OCI-LY7 (cell line): Measurements from ENCODE around the gene GID8. TPM values are rescaled to one million over a fixed set of nuclear protein-coding genes. Genes with fewer than 3 reads are reported as not detected.

ENCODE experiments used
- BruUV-seq: library from RNA; stranded (reverse); fragments of 400-500 nt; replicated peaks from 2 replicates; lab custom pipeline; 2021; lab: Mats Ljungman, UMichigan
- CTCF ChIA-PET: fragments of 300-600 bp; sonication (Branson Sonifier 250); formaldehyde crosslinking; loops from one replicate; lab custom pipeline; 2022; ENCODE audit warnings: antibody characterized with exemption; ENCODE audit not compliant: unreplicated experiment; lab: Charles Lee
- POLR2A ChIA-PET: fragments of 300-600 bp; sonication (Branson Sonifier 250); formaldehyde crosslinking; loops from one replicate; lab custom pipeline; 2022; ENCODE audit warnings: antibody characterized with exemption; lab: Charles Lee
- DNase-seq: peaks from one replicate; pipeline ENCODE4 v3.0.0-alpha.2; 2015; ENCODE audit warnings: low spot score
- H2AFZ ChIP-seq: fragments of 200-600 bp; sonication (generic), shearing (Covaris generic); 2 replicates; pipeline ENCODE4 v1.6.1; 2014; ENCODE audit warnings: mild to moderate bottlenecking, antibody characterized with exemption, low read length, moderate library complexity
- H3K27ac ChIP-seq: fragments of 200-600 bp; sonication (generic); 2 replicates; pipeline ENCODE4 v1.5.1; 2014; ENCODE audit warnings: mixed run types, low read depth, mild to moderate bottlenecking, moderate library complexity, low read length, inconsistent platforms; ENCODE audit not compliant: poor library complexity, severe bottlenecking
- H3K36me3 ChIP-seq: fragments of 200-600 bp; sonication (generic); 2 replicates; pipeline ENCODE4 v1.6.1; 2014; ENCODE audit warnings: mild to moderate bottlenecking, antibody characterized with exemption, low read length, moderate library complexity, mixed read lengths; ENCODE audit not compliant: insufficient read depth
- H3K4me1 ChIP-seq: fragments of 200-600 bp; sonication (generic); 2 replicates; pipeline ENCODE4 v1.5.1; 2014; ENCODE audit warnings: mild to moderate bottlenecking, low read length; ENCODE audit not compliant: insufficient read depth, poor library complexity, severe bottlenecking
- H3K4me2 ChIP-seq: fragments of 200-600 bp; sonication (generic); 2 replicates; pipeline ENCODE4 v1.6.1; 2014; ENCODE audit warnings: mild to moderate bottlenecking, low read length
- H3K4me3 ChIP-seq: fragments of 200-600 bp; sonication (generic); 2 replicates; pipeline ENCODE4 v1.5.1; 2014; ENCODE audit warnings: mild to moderate bottlenecking, low read depth, low read length; ENCODE audit not compliant: poor library complexity, severe bottlenecking
- H3K79me2 ChIP-seq: fragments of 200-600 bp; sonication (generic); 2 replicates; pipeline ENCODE4 v1.6.1; 2016; ENCODE audit warnings: low read depth, mild to moderate bottlenecking, low read length, moderate library complexity, mixed read lengths; ENCODE audit not compliant: insufficient read depth
- H3K9me2 ChIP-seq: fragments of 200-600 bp; sonication (generic); 2 replicates; pipeline ENCODE4 v1.6.1; 2016; ENCODE audit warnings: mild to moderate bottlenecking, low read length, mixed read lengths; ENCODE audit not compliant: insufficient read depth
- H3K9me3 ChIP-seq: fragments of 200-600 bp; sonication (generic); 2 replicates; pipeline ENCODE4 v1.6.1; 2014; ENCODE audit warnings: mild to moderate bottlenecking, mixed run types, low read length, mixed read lengths
- H4K20me1 ChIP-seq: fragments of 200-600 bp; sonication (generic); 2 replicates; pipeline ENCODE4 v1.6.1; 2014; ENCODE audit warnings: mild to moderate bottlenecking, antibody characterized with exemption, low read length, moderate library complexity, mixed read lengths; ENCODE audit not compliant: insufficient read depth
- EZH2phosphoT487 ChIP-seq: fragments of 200-600 bp; sonication (generic); IDR thresholded peaks from 2 replicates; pipeline ENCODE4 v1.6.1; 2018; ENCODE audit warnings: low read depth, borderline replicate concordance, mild to moderate bottlenecking, mixed run types, antibody characterized with exemption, low read length, moderate library complexity, mixed read lengths
- intact Hi-C: fragments of 100-400 bp; cut with micrococcal nuclease; formaldehyde crosslinking; loops from one replicate; pipeline ENCODE4 v1.10.0; 2022; ENCODE audit not compliant: unreplicated experiment
- total RNA-seq, 2 experiments: library from RNA; depleted of rRNA in 1 of 2; stranded (reverse); fragments of >200 nt in 1 of 2; shearing (Covaris generic) in 1 of 2; gene quantifications; 2 replicates each; pipeline ENCODE4 v1.2.3, GENCODE V29; 2014 to 2022
- TF ChIP-seq, protein P1 (sequence below): fragments of 200-600 bp; sonication (generic); conservative IDR thresholded peaks from 2 replicates; pipeline ENCODE4 v1.5.1; 2014; ENCODE audit warnings: mild to moderate bottlenecking, antibody characterized with exemption, low read length, moderate library complexity, mixed read lengths

The GID8 gene
- total RNA-seq, 2 experiments from 2014 or later: 28.7 to 47.7 TPM

DNA sequence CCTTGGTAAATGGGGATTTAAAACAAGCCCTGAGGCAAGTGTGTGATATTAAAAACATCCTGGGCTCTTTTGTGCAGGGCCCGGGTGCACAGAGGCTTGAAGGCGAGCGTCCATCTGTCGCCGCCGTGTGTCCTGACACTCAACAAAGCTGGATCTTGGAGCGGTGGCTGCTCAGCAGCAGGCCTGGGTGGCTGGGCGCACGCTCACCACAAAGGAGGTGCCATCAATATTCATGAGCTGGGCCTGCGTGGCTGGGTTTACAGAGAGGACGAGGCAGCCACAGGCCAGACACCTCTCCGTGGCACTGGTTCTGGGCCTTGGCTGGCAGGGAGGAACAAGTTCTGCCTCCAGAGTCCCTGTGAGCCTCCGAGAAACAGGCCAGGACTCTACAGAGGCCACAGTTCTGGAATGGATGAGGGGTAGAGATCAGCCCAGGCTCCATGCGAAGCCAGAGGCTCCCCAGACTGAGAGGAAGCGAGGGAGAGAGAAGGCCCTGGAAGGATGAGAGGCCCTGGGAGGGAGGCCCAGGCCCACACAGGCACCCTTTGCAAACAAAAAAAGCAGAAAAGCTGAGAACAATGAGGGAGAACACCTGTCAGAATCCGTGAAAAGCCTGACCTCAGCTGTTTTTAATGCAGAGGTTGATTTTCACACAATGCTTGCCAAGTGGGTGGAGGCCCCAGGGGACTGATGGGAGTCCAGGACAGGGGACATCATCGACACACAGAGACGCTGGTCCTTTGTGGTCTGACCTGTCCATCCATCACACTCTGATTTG, 46.9 kb downstream of the GID8 start:
- TF ChIP-seq EZH2phosphoT487: no peak
- TF ChIP-seq, protein P1, sequence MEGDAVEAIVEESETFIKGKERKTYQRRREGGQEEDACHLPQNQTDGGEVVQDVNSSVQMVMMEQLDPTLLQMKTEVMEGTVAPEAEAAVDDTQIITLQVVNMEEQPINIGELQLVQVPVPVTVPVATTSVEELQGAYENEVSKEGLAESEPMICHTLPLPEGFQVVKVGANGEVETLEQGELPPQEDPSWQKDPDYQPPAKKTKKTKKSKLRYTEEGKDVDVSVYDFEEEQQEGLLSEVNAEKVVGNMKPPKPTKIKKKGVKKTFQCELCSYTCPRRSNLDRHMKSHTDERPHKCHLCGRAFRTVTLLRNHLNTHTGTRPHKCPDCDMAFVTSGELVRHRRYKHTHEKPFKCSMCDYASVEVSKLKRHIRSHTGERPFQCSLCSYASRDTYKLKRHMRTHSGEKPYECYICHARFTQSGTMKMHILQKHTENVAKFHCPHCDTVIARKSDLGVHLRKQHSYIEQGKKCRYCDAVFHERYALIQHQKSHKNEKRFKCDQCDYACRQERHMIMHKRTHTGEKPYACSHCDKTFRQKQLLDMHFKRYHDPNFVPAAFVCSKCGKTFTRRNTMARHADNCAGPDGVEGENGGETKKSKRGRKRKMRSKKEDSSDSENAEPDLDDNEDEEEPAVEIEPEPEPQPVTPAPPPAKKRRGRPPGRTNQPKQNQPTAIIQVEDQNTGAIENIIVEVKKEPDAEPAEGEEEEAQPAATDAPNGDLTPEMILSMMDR: no peak
- POLR2A ChIA-PET: no interaction called here
- DNase-seq: no peak
- intact Hi-C loops: no loop called here
- Histone ChIP-seq H3K27ac (no peak overlapping the region), H3K79me2 (no peaks in the 10 kb centered on the region), H3K9me3 (no peaks in the 10 kb centered on the region), H2AFZ (no peak overlapping the region), H3K9me2 (no peaks in the 10 kb centered on the region), H3K4me1 (no peaks in the 10 kb centered on the region), H3K4me3 (no peak overlapping the region), H4K20me1 (no peaks in the 10 kb centered on the region), H3K4me2 (no peak overlapping the region), H3K36me3 (no peaks in the 10 kb centered on the region)
- no TSS peak for BruUV-seq
- CTCF ChIA-PET: no interaction called here

DNA sequence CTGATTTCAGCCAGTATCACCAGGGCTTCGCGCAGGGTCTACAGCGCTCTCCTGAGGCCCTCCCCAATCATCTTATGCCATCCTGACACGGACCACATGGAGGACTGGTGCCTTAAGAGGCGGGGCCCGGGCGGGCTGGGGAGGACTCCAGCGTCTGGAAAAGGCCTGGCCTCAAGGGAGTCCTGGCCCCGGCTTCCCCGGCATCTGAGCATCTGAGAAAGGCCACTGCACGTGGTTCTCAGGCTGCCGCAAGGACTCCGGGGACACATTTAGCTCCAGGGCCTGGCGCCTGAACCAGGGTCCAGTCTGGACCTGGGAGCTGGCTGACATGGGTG, 47.5 kb downstream of the GID8 start:
- CTCF ChIA-PET: no interaction called here
- H3K36me3 ChIP-seq: no peaks in the 10 kb centered on the region
- TF ChIP-seq, protein P1: no peak
- TF ChIP-seq EZH2phosphoT487: no peak
- H3K4me3 ChIP-seq: no peak overlapping the region
- no peaks in the 10 kb centered on the region for H3K4me1 ChIP-seq
- intact Hi-C loops: no loop called here
- H3K9me3 ChIP-seq: no peaks in the 10 kb centered on the region
- no peak overlapping the region for H3K27ac ChIP-seq
- no peaks in the 10 kb centered on the region for H4K20me1 ChIP-seq
- no peaks in the 10 kb centered on the region for H3K79me2 ChIP-seq
- BruUV-seq: no TSS peak
- DNase-seq: no peak
- H2AFZ ChIP-seq: no peak overlapping the region
- POLR2A ChIA-PET: no interaction called here
- H3K4me2 ChIP-seq: no peak overlapping the region
- H3K9me2 ChIP-seq: no peaks in the 10 kb centered on the region

DNA sequence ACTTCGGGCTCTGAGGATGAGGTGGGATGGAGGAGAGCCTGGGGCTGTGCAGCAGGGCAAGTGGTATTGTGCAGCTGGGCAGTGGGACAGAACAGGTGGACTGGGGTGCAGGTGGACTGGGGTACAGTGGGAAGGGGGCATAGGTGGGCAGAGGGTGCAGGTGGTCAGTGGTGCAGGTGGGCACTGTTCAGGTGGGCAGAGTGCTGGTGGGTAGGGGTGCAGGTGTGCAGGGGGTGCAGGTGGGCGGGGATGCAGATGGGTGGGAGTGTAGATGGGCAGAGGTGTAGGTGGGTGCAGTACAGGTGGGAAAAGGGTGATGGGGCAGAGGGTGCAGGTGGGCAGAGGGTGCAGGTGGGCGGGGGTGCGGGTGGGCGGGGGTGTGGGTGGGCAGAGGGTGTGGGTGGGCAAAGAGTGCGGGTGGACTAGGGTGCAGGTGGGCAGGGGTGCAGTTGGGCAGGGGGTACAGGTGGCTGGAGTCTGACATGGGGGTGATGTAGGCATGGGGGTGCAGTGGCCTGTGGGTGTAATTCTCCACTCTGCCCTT, 48.4 kb downstream of the GID8 start:
- Histone ChIP-seq H3K9me3 (no peaks in the 10 kb centered on the region), H2AFZ (no peak overlapping the region), H3K79me2 (no peaks in the 10 kb centered on the region), H4K20me1 (no peaks in the 10 kb centered on the region), H3K27ac (no peak overlapping the region), H3K4me2 (no peak overlapping the region), H3K9me2 (no peaks in the 10 kb centered on the region), H3K36me3 (no peaks in the 10 kb centered on the region), H3K4me1 (no peaks in the 10 kb centered on the region), H3K4me3 (no peak overlapping the region)
- TF ChIP-seq, protein P1: no peak
- no peak for TF ChIP-seq EZH2phosphoT487
- ChIA-PET CTCF (no interaction called here), POLR2A (no interaction called here)
- no TSS peak for BruUV-seq
- no peak for DNase-seq
- intact Hi-C loops: no loop called here
